HepG2 (cell line): Measurements from ENCODE around the gene FOXD4. TPM values are rescaled to one million over a fixed set of nuclear protein-coding genes. Genes with fewer than 3 reads are reported as not detected.
"Not testable (repeated sequence)": the region's sequence is repeated elsewhere in the genome, so short reads cannot be mapped to it uniquely, and the experiment has no call there.

Source experiments
- ATAC-seq: fragments of 200-7000 bp; cut with Tn5 transposase; 3 replicates; pipeline ENCODE4 v1.9.1; 2020; ENCODE audit warnings: mild to moderate bottlenecking, moderate library complexity
- BruUV-seq: library from RNA; stranded (reverse); fragments of 400-500 nt; replicated peaks from 2 replicates; lab custom pipeline; 2021; lab: Mats Ljungman, UMichigan
- CTCF ChIA-PET: fragments of 300-600 bp; formaldehyde crosslinking; extraction: SDS; loops from one replicate; lab custom pipeline; 2021; ENCODE audit warnings: low total read pairs, inconsistent platforms, low intra/inter-chr PET ratio; lab: Yijun Ruan, JAX
- POLR2A ChIA-PET: fragments of 350-600 bp; sonication (Branson Sonifier 250); formaldehyde crosslinking; loops from one replicate; lab custom pipeline; 2020; ENCODE audit warnings: antibody characterized with exemption, inconsistent platforms; lab: Yijun Ruan, JAX
- DNase-seq: peaks from one replicate; pipeline ENCODE4 v3.0.0-alpha.2; 2015; ENCODE audit warnings: low spot score
- FAIRE-seq: peaks from 3 replicates; lab custom pipeline; 2011; peaks lifted over from hg19 to GRCh38; lab: Jason Lieb, UNC
- H2AFZ ChIP-seq: one replicate; pipeline ENCODE4 v1.6.1; 2011; ENCODE audit warnings: low read length, inconsistent platforms
- H3K27ac ChIP-seq: fragments of 300-600 bp; 3 replicates; pipeline ENCODE4 v1.8.0; 2011; ENCODE audit warnings: mixed run types, mild to moderate bottlenecking, mixed read lengths, low read length, inconsistent platforms; ENCODE audit not compliant: insufficient read depth; ENCODE audit errors: extremely low read length
- H3K27me3 ChIP-seq, 2 experiments: fragments of 200-600 bp in 1 of 2; 2 replicates in 1 of 2; 3 replicates in 1 of 2; pipeline versions ENCODE4 v1.6.0 to v1.8.0; 2011; ENCODE audit warnings: low read length in 2 of 2, mild to moderate bottlenecking in 2 of 2, moderate library complexity in 2 of 2, inconsistent platforms in 1 of 2; ENCODE audit not compliant: insufficient read depth in 2 of 2, control insufficient read depth in 1 of 2
- H3K36me3 ChIP-seq, 2 experiments: fragments of 200-600 bp in 1 of 2; replicated peaks in 1 of 2; 2 replicates in 1 of 2; 3 replicates in 1 of 2; pipeline versions ENCODE4 v1.5.1 to v1.8.0; 2011; ENCODE audit warnings: low read length in 2 of 2, inconsistent platforms in 1 of 2; ENCODE audit not compliant: insufficient read depth in 2 of 2, control insufficient read depth in 1 of 2
- H3K4me1 ChIP-seq: 2 replicates; pipeline ENCODE4 v1.5.1; 2012; ENCODE audit warnings: low read length, inconsistent platforms; ENCODE audit not compliant: insufficient read depth
- H3K4me2 ChIP-seq: 2 replicates; pipeline ENCODE4 v1.6.0; 2011; ENCODE audit warnings: low read depth, low read length, inconsistent platforms
- H3K4me3 ChIP-seq, 3 experiments: fragments of 200-600 bp in 1 of 3; sonication (generic), shearing (Covaris generic) in 1 of 3; replicated peaks in 1 of 3; 2 replicates each; pipeline ENCODE4 v1.5.1; 2011 to 2016; ENCODE audit warnings: low read length in 3 of 3, inconsistent platforms in 2 of 3, low read depth in 2 of 3, mild to moderate bottlenecking in 2 of 3, control low read depth in 1 of 3, mixed read lengths in 1 of 3; ENCODE audit not compliant: insufficient read depth in 1 of 3
- H3K79me2 ChIP-seq: one replicate; pipeline ENCODE4 v1.6.1; 2011; ENCODE audit warnings: low read length, inconsistent platforms; ENCODE audit not compliant: insufficient read depth
- H3K9ac ChIP-seq: 2 replicates; pipeline ENCODE4 v1.6.0; 2011; ENCODE audit warnings: mild to moderate bottlenecking, low read depth, low read length, inconsistent platforms; ENCODE audit not compliant: insufficient read depth
- H3K9me3 ChIP-seq: 2 replicates; pipeline ENCODE4 v1.5.1; 2012; ENCODE audit warnings: mild to moderate bottlenecking, low read length
- H4K20me1 ChIP-seq: 2 replicates; pipeline ENCODE4 v1.6.0; 2011; ENCODE audit warnings: inconsistent platforms, mild to moderate bottlenecking, low read length, moderate library complexity; ENCODE audit not compliant: insufficient read depth
- WGBS: methylation state at CpG from one replicate; pipeline ENCODE4 v1.1.6; 2017; ENCODE audit warnings: low lambda C conversion rate; 5-methylcytosine and 5-hydroxymethylcytosine counted together
- in situ Hi-C: cut with HindIII; loops from 2 replicates; pipeline ENCODE4 v1.10.0; 2017; ENCODE audit warnings: low pct_unique_long_range_greater_than_20kb; ENCODE audit not compliant: extremely low pct_ligation_motif_present
- intact Hi-C: fragments of 100-400 bp; cut with micrococcal nuclease; formaldehyde crosslinking; loops from one replicate; pipeline ENCODE4 v1.10.0; 2022; ENCODE audit not compliant: unreplicated experiment
- polyA plus RNA-seq, 8 experiments: library from polyadenylated mRNA; depleted of rRNA in 3 of 8; stranded (reverse) in 7 of 8; unstranded in 1 of 8; fragments of >200 nt; fragmentation: Illumina TruSeq in 4 of 8; extraction: Trizol in 4 of 8; gene quantifications; 2 replicates each; pipeline versions ENCODE4 v1.2.1 to v1.2.3, GENCODE V29; 2011 to 2016; ENCODE audit warnings: low read depth in 4 of 8, missing spikeins in 1 of 8, mixed read lengths in 1 of 8; ENCODE audit not compliant: insufficient read depth in 1 of 8
- total RNA-seq, 5 experiments: library from RNA; depleted of rRNA; stranded (reverse); fragments of >200 nt; fragmentation: Illumina TruSeq; extraction: Trizol; gene quantifications; 2 replicates each; pipeline ENCODE4 v1.2.3, GENCODE V29; 2016; ENCODE audit warnings: low read depth in 1 of 5

The FOXD4 gene
- total and polyA plus RNA-seq, 2 of the 13 experiments (the other 11 are each of a cell fraction or from before 2014, with no cell fraction given): 0.15 to 0.18 TPM

- FAIRE-seq, H3K36me3 ChIP-seq, H3K4me3 ChIP-seq, H4K20me1 ChIP-seq, CTCF ChIA-PET, H3K9ac ChIP-seq, H3K27me3 ChIP-seq, H2AFZ ChIP-seq, BruUV-seq, POLR2A ChIA-PET, H3K4me1 ChIP-seq, in situ Hi-C loops, H3K9me3 ChIP-seq, H3K4me2 ChIP-seq, intact Hi-C loops, H3K79me2 ChIP-seq, DNase-seq, H3K27ac ChIP-seq, ATAC-seq: not testable (repeated sequence)
- 19% methylated on average over 18 of the region's 22 CpGs for WGBS
Observed at GRCh38 chr9:108742-109495, 9.3 kb downstream of the FOXD4 start.

GRCh38 chr9:105991-106390 is 12.2 kb downstream of the FOXD4 start:
- 43% methylated on average over 8 of the region's 8 CpGs for WGBS
- not testable (repeated sequence) for BruUV-seq, FAIRE-seq

GRCh38 chr9:100430-100829 is 17.8 kb downstream of the FOXD4 start:
- POLR2A ChIA-PET, FAIRE-seq, H3K4me2 ChIP-seq, H3K9ac ChIP-seq, H3K4me1 ChIP-seq, H2AFZ ChIP-seq, in situ Hi-C loops, BruUV-seq, H3K79me2 ChIP-seq, intact Hi-C loops, H3K36me3 ChIP-seq, H3K4me3 ChIP-seq, ATAC-seq, H3K27me3 ChIP-seq, DNase-seq, H4K20me1 ChIP-seq, H3K9me3 ChIP-seq, CTCF ChIA-PET, H3K27ac ChIP-seq: not testable (repeated sequence)
- 64% methylated on average over 9 of the region's 9 CpGs for WGBS

More at GRCh38 chr9:105991-106390, 12.2 kb downstream of the FOXD4 start:
- H3K9ac ChIP-seq, H3K27ac ChIP-seq, H3K79me2 ChIP-seq, H3K36me3 ChIP-seq, DNase-seq, H2AFZ ChIP-seq, ATAC-seq, CTCF ChIA-PET, H3K27me3 ChIP-seq, H3K4me3 ChIP-seq, in situ Hi-C loops, POLR2A ChIA-PET, H4K20me1 ChIP-seq, intact Hi-C loops, H3K4me2 ChIP-seq, H3K9me3 ChIP-seq, H3K4me1 ChIP-seq: not testable (repeated sequence)

- H3K4me3 ChIP-seq, H3K27ac ChIP-seq, DNase-seq, H3K4me2 ChIP-seq, H2AFZ ChIP-seq, intact Hi-C loops, BruUV-seq, in situ Hi-C loops, H3K79me2 ChIP-seq, H3K4me1 ChIP-seq, ATAC-seq, H3K9ac ChIP-seq, POLR2A ChIA-PET, H3K36me3 ChIP-seq, H3K9me3 ChIP-seq, H4K20me1 ChIP-seq, FAIRE-seq, H3K27me3 ChIP-seq, CTCF ChIA-PET: not testable (repeated sequence)
- WGBS: 15% methylated on average over 4 of the region's 6 CpGs
Observed at GRCh38 chr9:99867-100266, 18.4 kb downstream of the FOXD4 start.
